HepG2 (cell line): ENCODE data around the gene OR2V2. TPM values are rescaled to one million over a fixed set of nuclear protein-coding genes. Genes with fewer than 3 reads are reported as not detected.

Experiments
- BCL3 ChIP-seq: sonication (generic); formaldehyde crosslinking; IDR thresholded peaks from 2 replicates; pipeline ENCODE4 v1.5.1; 2020; ENCODE audit warnings: mild to moderate bottlenecking, missing genetic modification reagents, moderate library complexity
- DDIT3 ChIP-seq: sonication (generic); formaldehyde crosslinking; IDR thresholded peaks from 2 replicates; pipeline ENCODE4 v1.4.0; 2020; ENCODE audit warnings: mild to moderate bottlenecking, missing genetic modification reagents
- DNMT3B ChIP-seq: conservative IDR thresholded peaks from 2 replicates; pipeline ENCODE4 v1.6.1; 2016; ENCODE audit warnings: missing biosample characterization, control low read depth
- ELF3 ChIP-seq: IDR thresholded peaks from 2 replicates; pipeline ENCODE4 v1.6.1; 2016; ENCODE audit warnings: missing genetic modification reagents, missing compliant biosample characterization
- FOXA1 ChIP-seq, 2 experiments: fragments of 450-650 bp in 1 of 2; sonication (generic) in 1 of 2; formaldehyde crosslinking in 1 of 2; IDR thresholded peaks; 2 replicates each; pipeline versions ENCODE4 v1.4.0 to v1.6.1; 2016 to 2020; ENCODE audit warnings: missing genetic modification reagents in 1 of 2
- GMEB2 ChIP-seq: IDR thresholded peaks from 2 replicates; pipeline ENCODE4 v1.6.1; 2016; ENCODE audit warnings: missing biosample characterization, missing genetic modification reagents, low read depth
- HDAC2 ChIP-seq: sonication (generic); formaldehyde crosslinking; IDR thresholded peaks from 2 replicates; pipeline ENCODE4 v1.4.0; 2020; ENCODE audit warnings: missing genetic modification reagents
- MIER2 ChIP-seq: IDR thresholded peaks from 2 replicates; pipeline ENCODE4 v1.6.1; 2016; ENCODE audit warnings: missing biosample characterization, missing genetic modification reagents
- NAIF1 ChIP-seq: sonication (generic); formaldehyde crosslinking; IDR thresholded peaks from 2 replicates; pipeline ENCODE4 v1.5.0; 2020; ENCODE audit warnings: mild to moderate bottlenecking, missing genetic modification reagents, borderline replicate concordance
- TERF1 ChIP-seq: sonication (generic); formaldehyde crosslinking; IDR thresholded peaks from 2 replicates; pipeline ENCODE4 v1.8.0; 2022; ENCODE audit warnings: mild to moderate bottlenecking, missing genetic modification reagents, moderate library complexity
- ZFY ChIP-seq: sonication (generic); formaldehyde crosslinking; IDR thresholded peaks from 2 replicates; pipeline ENCODE4 v1.4.0; 2020; ENCODE audit warnings: missing genetic modification reagents
- ZNF280D ChIP-seq: sonication (generic); formaldehyde crosslinking; IDR thresholded peaks from 2 replicates; pipeline ENCODE4 v1.5.1; 2020; ENCODE audit warnings: mild to moderate bottlenecking, missing genetic modification reagents
- ZNF337 ChIP-seq: sonication (generic); formaldehyde crosslinking; IDR thresholded peaks from 2 replicates; pipeline ENCODE4 v1.5.1; 2020; ENCODE audit warnings: missing genetic modification reagents, low read depth, mild to moderate bottlenecking, borderline replicate concordance
- ZNF350 ChIP-seq: sonication (generic); formaldehyde crosslinking; IDR thresholded peaks from 2 replicates; pipeline ENCODE4 v1.4.0; 2020; ENCODE audit warnings: mild to moderate bottlenecking, low read depth, missing genetic modification reagents, borderline replicate concordance
- ZNF570 ChIP-seq: sonication (generic); formaldehyde crosslinking; IDR thresholded peaks from 2 replicates; pipeline ENCODE4 v1.4.0; 2020; ENCODE audit warnings: mild to moderate bottlenecking, missing genetic modification reagents, borderline replicate concordance
- ZNF709 ChIP-seq: sonication (generic); formaldehyde crosslinking; IDR thresholded peaks from 2 replicates; pipeline ENCODE4 v1.5.0; 2020; ENCODE audit warnings: mild to moderate bottlenecking, missing genetic modification reagents
- ZNF781 ChIP-seq: sonication (generic); formaldehyde crosslinking; IDR thresholded peaks from 2 replicates; pipeline ENCODE4 v1.5.1; 2020; ENCODE audit warnings: borderline replicate concordance, mild to moderate bottlenecking, missing genetic modification reagents; ENCODE audit errors: not compliant biosample characterization
- polyA plus RNA-seq, 8 experiments: library from polyadenylated mRNA; depleted of rRNA in 3 of 8; stranded (reverse) in 7 of 8; unstranded in 1 of 8; fragments of >200 nt; fragmentation: Illumina TruSeq in 4 of 8; extraction: Trizol in 4 of 8; gene quantifications; 2 replicates each; pipeline versions ENCODE4 v1.2.1 to v1.2.3, GENCODE V29; 2011 to 2016; ENCODE audit warnings: low read depth in 4 of 8, missing spikeins in 1 of 8, mixed read lengths in 1 of 8; ENCODE audit not compliant: insufficient read depth in 1 of 8
- total RNA-seq, 5 experiments: library from RNA; depleted of rRNA; stranded (reverse); fragments of >200 nt; fragmentation: Illumina TruSeq; extraction: Trizol; gene quantifications; 2 replicates each; pipeline ENCODE4 v1.2.3, GENCODE V29; 2016; ENCODE audit warnings: low read depth in 1 of 5

The OR2V2 gene
- total and polyA plus RNA-seq, 2 of the 13 experiments (the other 11 are each of a cell fraction or from before 2014, with no cell fraction given): not detected

- no peak for TF ChIP-seq ZNF280D
- no peak for TF ChIP-seq ZNF709 (CRISPR knock-in tag)
- no peak for TF ChIP-seq ELF3 (CRISPR knock-in tag)
- TF ChIP-seq NAIF1 (CRISPR knock-in tag): no peak
- TF ChIP-seq MIER2 (CRISPR knock-in tag): no peak
- TF ChIP-seq DNMT3B (CRISPR knock-in tag): no peak
- TF ChIP-seq FOXA1 (IDR thresholded peaks at IDR 0.05): no peak
- no peak for TF ChIP-seq FOXA1 (CRISPR knock-in tag; IDR thresholded peaks at IDR 0.05)
- peak; percentile 35; the same call in 1 of the 2 replicates for TF ChIP-seq ZNF350 (CRISPR knock-in tag)
- TF ChIP-seq ZFY (CRISPR knock-in tag): 0 out of 2 replicates have a peak, but pooled peaks have one; percentile 7
- TF ChIP-seq DDIT3 (CRISPR knock-in tag): no peak
- TF ChIP-seq BCL3 (CRISPR knock-in tag): no peak
- TF ChIP-seq ZNF570 (CRISPR knock-in tag): no peak
- TF ChIP-seq TERF1 (CRISPR knock-in tag): no peak
- TF ChIP-seq GMEB2: no peak
- no peak for TF ChIP-seq ZNF781 (CRISPR knock-in tag)
- TF ChIP-seq HDAC2 (CRISPR knock-in tag): no peak
- no peak for TF ChIP-seq ZNF337 (CRISPR knock-in tag)
Observed at GRCh38 chr5:181207214-181207959, 60.0 kb downstream of the OR2V2 start (continued).
